Gastrocnemius medialis (tissue), 4 donors: ENCODE data around the gene SRP68.

Source experiments
- POLR2A ChIP-seq, 2 donors: fragments of 450-650 bp; IDR thresholded peaks; one replicate each; pipeline ENCODE4 v1.6.1; 2017; ENCODE audit warnings: antibody characterized with exemption in 2 of 2, mild to moderate bottlenecking in 2 of 2, moderate library complexity in 2 of 2
- TF ChIP-seq, protein P1 (sequence below), 5 experiments: fragments of 450-650 bp in 3 of 5; fragments of 200-600 bp in 2 of 5; sonication (generic) in 2 of 5; IDR thresholded peaks in 4 of 5; conservative IDR thresholded peaks in 1 of 5; 1 replicate in 4 of 5; 2 replicates in 1 of 5; pipeline ENCODE4 v1.5.1; 2016 to 2019; ENCODE audit warnings: antibody characterized with exemption in 5 of 5, mild to moderate bottlenecking in 3 of 5, moderate library complexity in 3 of 5

GRCh38 chr17:76048711-76049110 lies 23.6 kb downstream of the SRP68 start:
- TF ChIP-seq POLR2A (IDR thresholded peaks at IDR 0.05): no peak
- TF ChIP-seq, protein P1, sequence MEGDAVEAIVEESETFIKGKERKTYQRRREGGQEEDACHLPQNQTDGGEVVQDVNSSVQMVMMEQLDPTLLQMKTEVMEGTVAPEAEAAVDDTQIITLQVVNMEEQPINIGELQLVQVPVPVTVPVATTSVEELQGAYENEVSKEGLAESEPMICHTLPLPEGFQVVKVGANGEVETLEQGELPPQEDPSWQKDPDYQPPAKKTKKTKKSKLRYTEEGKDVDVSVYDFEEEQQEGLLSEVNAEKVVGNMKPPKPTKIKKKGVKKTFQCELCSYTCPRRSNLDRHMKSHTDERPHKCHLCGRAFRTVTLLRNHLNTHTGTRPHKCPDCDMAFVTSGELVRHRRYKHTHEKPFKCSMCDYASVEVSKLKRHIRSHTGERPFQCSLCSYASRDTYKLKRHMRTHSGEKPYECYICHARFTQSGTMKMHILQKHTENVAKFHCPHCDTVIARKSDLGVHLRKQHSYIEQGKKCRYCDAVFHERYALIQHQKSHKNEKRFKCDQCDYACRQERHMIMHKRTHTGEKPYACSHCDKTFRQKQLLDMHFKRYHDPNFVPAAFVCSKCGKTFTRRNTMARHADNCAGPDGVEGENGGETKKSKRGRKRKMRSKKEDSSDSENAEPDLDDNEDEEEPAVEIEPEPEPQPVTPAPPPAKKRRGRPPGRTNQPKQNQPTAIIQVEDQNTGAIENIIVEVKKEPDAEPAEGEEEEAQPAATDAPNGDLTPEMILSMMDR (IDR thresholded peaks at IDR 0.05 in 4 of 5, conservative IDR thresholded peaks at IDR 0.05 in 1 of 5): no peak
